SU-DHL-6 (cell line): ENCODE results near the gene GATM.

Experiments
- CTCF ChIP-seq: fragments of 200-600 bp; sonication (generic); IDR thresholded peaks from one replicate; pipeline ENCODE4 v1.5.1; 2017; ENCODE audit warnings: antibody characterized with exemption, mild to moderate bottlenecking, low read length, moderate library complexity; ENCODE audit not compliant: insufficient read depth, poor library complexity, severe bottlenecking
- EZH2phosphoT487 ChIP-seq: fragments of 200-600 bp; sonication (generic), shearing (Covaris generic); conservative IDR thresholded peaks from 2 replicates; pipeline ENCODE4 v1.6.1; 2018; ENCODE audit warnings: mild to moderate bottlenecking, antibody characterized with exemption, low read length, moderate library complexity, mixed read lengths

- TF ChIP-seq CTCF, result no peak
- no peak for TF ChIP-seq EZH2phosphoT487
These were observed 1.9 kb downstream of the GATM start for GRCh38 chr15:45376300-45376928.
